Gastrocnemius medialis (tissue), 4 donors: ENCODE measurements around the gene USP32. TPM values are rescaled to one million over a fixed set of nuclear protein-coding genes. Genes with fewer than 3 reads are reported as not detected.
"Not testable (repeated sequence)": the region's sequence is repeated elsewhere in the genome, so short reads cannot be mapped to it uniquely, and the experiment has no call there.

Experiments
- ATAC-seq, 2 donors: fragments of 150-250 bp; one replicate each; pipeline ENCODE4 v1.9.1; 2016
- DNase-seq, 2 donors: peaks; one replicate each; pipeline ENCODE4 v3.0.0-alpha.2; 2019
- H3K27ac ChIP-seq, 4 donors: fragments of 200-600 bp; sonication (generic); 1 replicate in 1 of 4; 2 replicates in 3 of 4; pipeline ENCODE4 v1.5.1; 2016 to 2018; ENCODE audit warnings: mild to moderate bottlenecking in 2 of 4, moderate library complexity in 1 of 4
- H3K27me3 ChIP-seq, 3 donors: fragments of 200-600 bp; sonication (generic) in 2 of 3; 1 replicate in 1 of 3; 2 replicates in 2 of 3; pipeline versions ENCODE4 v1.5.1 to v1.6.0; 2016 to 2019; ENCODE audit warnings: mild to moderate bottlenecking in 1 of 3, moderate library complexity in 1 of 3
- H3K36me3 ChIP-seq, 2 donors: fragments of 200-600 bp; sonication (generic) in 1 of 2; one replicate each; pipeline ENCODE4 v1.5.1; 2017 to 2018
- H3K4me1 ChIP-seq, 2 donors: fragments of 200-600 bp; sonication (generic) in 1 of 2; one replicate each; pipeline ENCODE4 v1.5.1; 2016 to 2017; ENCODE audit warnings: mild to moderate bottlenecking in 2 of 2
- H3K4me3 ChIP-seq, 4 donors: fragments of 200-600 bp; sonication (generic) in 3 of 4; 1 replicate in 1 of 4; 2 replicates in 3 of 4; pipeline ENCODE4 v1.5.1; 2016 to 2019; ENCODE audit warnings: mild to moderate bottlenecking in 2 of 4
- H3K9me3 ChIP-seq, 3 donors: fragments of 200-600 bp; sonication (generic) in 2 of 3; 1 replicate in 1 of 3; 2 replicates in 2 of 3; pipeline ENCODE4 v1.5.1; 2016 to 2019
- CTCF ChIP-seq, 5 experiments: fragments of 450-650 bp in 3 of 5; fragments of 200-600 bp in 2 of 5; sonication (generic) in 2 of 5; IDR thresholded peaks in 4 of 5; conservative IDR thresholded peaks in 1 of 5; 1 replicate in 4 of 5; 2 replicates in 1 of 5; pipeline ENCODE4 v1.5.1; 2016 to 2019; ENCODE audit warnings: antibody characterized with exemption in 5 of 5, mild to moderate bottlenecking in 3 of 5, moderate library complexity in 3 of 5
- POLR2A ChIP-seq, 2 donors: fragments of 450-650 bp; IDR thresholded peaks; one replicate each; pipeline ENCODE4 v1.6.1; 2017; ENCODE audit warnings: antibody characterized with exemption in 2 of 2, mild to moderate bottlenecking in 2 of 2, moderate library complexity in 2 of 2
- in situ Hi-C, 4 donors: fragments of 200-750 bp; cut with MboI; loops; one replicate each; pipeline versions ENCODE4 v1.15.0 to v1.8.0; 2017; ENCODE audit warnings: low sequenced_read_pairs in 4 of 4
- intact Hi-C: fragments of 100-400 bp; cut with DNase I; formaldehyde crosslinking; loops from one replicate; pipeline ENCODE4 v1.15.1; 2023; ENCODE audit warnings: low total_unique reads
- total RNA-seq, 4 donors: library from RNA; depleted of rRNA; stranded (reverse); fragments of >200 nt; gene quantifications; one replicate each; pipeline versions ENCODE4 v1.1.0 to v1.2.3, GENCODE V29; 2016

The USP32 gene
- total RNA-seq, 4 donors from 2014 or later = 44.4 to 83.2 (median 52.5) TPM

- Histone ChIP-seq H3K4me3 (no peak overlapping the region), H3K9me3 (no peaks in the 10 kb centered on the region), H3K27ac (no peak overlapping the region), H3K36me3 (peaks cover 0 to 57% of the 10 kb centered on the region in 2 donors), H3K27me3 (no peaks in the 10 kb centered on the region), H3K4me1 (no peaks in the 10 kb centered on the region)
- TF ChIP-seq POLR2A (IDR thresholded peaks at IDR 0.05) (no peak), CTCF (IDR thresholded peaks at IDR 0.05 in 4 of 5, conservative IDR thresholded peaks at IDR 0.05 in 1 of 5) (no peak)
- ATAC-seq (no peak), DNase-seq (no peak)
- in situ Hi-C loops (no loop called here), intact Hi-C loops (no loop called here)
Observed at GRCh38 chr17:60224064-60224463, 167.9 kb downstream of the USP32 start.

GRCh38 chr17:60223456-60223855, 168.5 kb downstream of the USP32 start:
- Histone ChIP-seq H3K36me3 (peaks cover 0 to 57% of the 10 kb centered on the region in 2 donors), H3K4me1 (no peaks in the 10 kb centered on the region), H3K27ac (no peak overlapping the region), H3K27me3 (no peaks in the 10 kb centered on the region), H3K4me3 (no peak overlapping the region), H3K9me3 (no peaks in the 10 kb centered on the region)
- ATAC-seq = no peak
- in situ Hi-C loops = no loop called here
- TF ChIP-seq CTCF (IDR thresholded peaks at IDR 0.05 in 4 of 5, conservative IDR thresholded peaks at IDR 0.05 in 1 of 5) (no peak), POLR2A (IDR thresholded peaks at IDR 0.05) (no peak)
- intact Hi-C loops = no loop called here
- no peak for DNase-seq

- H3K4me1 ChIP-seq, ATAC-seq, H3K9me3 ChIP-seq, H3K4me3 ChIP-seq, H3K27me3 ChIP-seq, in situ Hi-C loops, DNase-seq, H3K27ac ChIP-seq, intact Hi-C loops: not testable (repeated sequence)
- H3K36me3 ChIP-seq = peaks cover 0 to 28% of the 10 kb centered on the region in 2 donors
Observed at GRCh38 chr17:60218774-60219173, 173.2 kb downstream of the USP32 start.

- H3K4me1 ChIP-seq, H3K27ac ChIP-seq, H3K4me3 ChIP-seq, H3K27me3 ChIP-seq, in situ Hi-C loops, H3K9me3 ChIP-seq, intact Hi-C loops, ATAC-seq, DNase-seq, H3K36me3 ChIP-seq: not testable (repeated sequence)
Observed at GRCh38 chr17:60215895-60216294, 176.0 kb downstream of the USP32 start.

GRCh38 chr17:60211282-60211681, 180.7 kb downstream of the USP32 start:
- DNase-seq, in situ Hi-C loops, H3K9me3 ChIP-seq, ATAC-seq, H3K27ac ChIP-seq, H3K27me3 ChIP-seq, intact Hi-C loops, H3K4me3 ChIP-seq, H3K36me3 ChIP-seq, H3K4me1 ChIP-seq: not testable (repeated sequence)

- H3K36me3 ChIP-seq, H3K27me3 ChIP-seq, ATAC-seq, DNase-seq, H3K4me3 ChIP-seq, in situ Hi-C loops, H3K9me3 ChIP-seq, H3K27ac ChIP-seq, H3K4me1 ChIP-seq, intact Hi-C loops: not testable (repeated sequence)
Observed at GRCh38 chr17:60208302-60208701, 183.6 kb downstream of the USP32 start.

- intact Hi-C loops, H3K36me3 ChIP-seq, H3K27me3 ChIP-seq, ATAC-seq, H3K9me3 ChIP-seq, H3K4me1 ChIP-seq, H3K27ac ChIP-seq, DNase-seq, in situ Hi-C loops, H3K4me3 ChIP-seq: not testable (repeated sequence)
Observed at GRCh38 chr17:60205782-60206181, 186.2 kb downstream of the USP32 start.

- in situ Hi-C loops = loop anchor here in 2 of 4 donors (25.0 kb wide), 2 partner anchors 136 to 536 kb away; no protein-coding TSS in a partner anchor
- DNase-seq, H3K4me3 ChIP-seq, H3K27me3 ChIP-seq, H3K9me3 ChIP-seq, H3K27ac ChIP-seq, H3K4me1 ChIP-seq, intact Hi-C loops, ATAC-seq: not testable (repeated sequence)
- peaks cover 0 to 49% of the 10 kb centered on the region in 2 donors for H3K36me3 ChIP-seq
Observed at GRCh38 chr17:60198630-60199029, 193.3 kb downstream of the USP32 start.

- in situ Hi-C loops = loop anchor here in 2 of 4 donors (25.0 kb wide), 2 partner anchors 132 to 532 kb away; no protein-coding TSS in a partner anchor
- H3K4me3 ChIP-seq, intact Hi-C loops, H3K27ac ChIP-seq, ATAC-seq, H3K27me3 ChIP-seq, H3K9me3 ChIP-seq, DNase-seq, H3K4me1 ChIP-seq: not testable (repeated sequence)
- peaks cover 0 to 82% of the 10 kb centered on the region in 2 donors for H3K36me3 ChIP-seq
Observed at GRCh38 chr17:60194141-60194540, 197.8 kb downstream of the USP32 start.
